HG03521 (cell line): ENCODE results near the gene SNCA.

Source experiments
- ATAC-seq: cut with Tn5 transposase; IDR thresholded peaks from one replicate; pipeline ENCODE4 v1.9.1; 2021; ENCODE audit warnings: mild to moderate bottlenecking, moderate library complexity; ENCODE audit not compliant: unreplicated experiment

The SNCA gene

DNA sequence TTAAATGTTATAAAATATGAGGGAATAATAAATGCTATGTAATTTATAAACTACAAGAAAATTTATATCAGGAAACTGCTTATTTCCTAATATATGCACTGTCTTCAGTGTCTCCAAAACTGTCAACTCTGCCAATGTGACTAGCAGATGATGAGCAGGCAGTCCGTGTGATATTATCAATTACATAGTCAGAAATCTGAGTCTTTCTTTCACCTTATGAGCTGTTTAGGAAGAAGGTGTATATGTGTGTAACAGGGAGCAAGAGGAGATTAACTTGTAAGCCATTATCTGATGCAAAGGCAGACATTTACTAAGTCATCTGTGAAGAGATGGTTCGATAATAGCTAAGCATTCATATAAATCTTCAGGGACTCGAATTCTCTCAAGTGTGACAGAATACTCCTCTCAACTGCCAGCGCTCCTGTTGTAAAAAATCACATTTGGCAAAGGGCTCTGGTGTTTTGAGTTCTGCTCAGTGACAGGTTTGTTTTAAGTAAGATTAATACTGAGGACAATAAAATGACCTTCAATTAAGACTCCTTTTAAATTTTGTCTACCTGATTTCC lies 79.7 kb downstream of the SNCA start:
- ATAC-seq = no peak

DNA sequence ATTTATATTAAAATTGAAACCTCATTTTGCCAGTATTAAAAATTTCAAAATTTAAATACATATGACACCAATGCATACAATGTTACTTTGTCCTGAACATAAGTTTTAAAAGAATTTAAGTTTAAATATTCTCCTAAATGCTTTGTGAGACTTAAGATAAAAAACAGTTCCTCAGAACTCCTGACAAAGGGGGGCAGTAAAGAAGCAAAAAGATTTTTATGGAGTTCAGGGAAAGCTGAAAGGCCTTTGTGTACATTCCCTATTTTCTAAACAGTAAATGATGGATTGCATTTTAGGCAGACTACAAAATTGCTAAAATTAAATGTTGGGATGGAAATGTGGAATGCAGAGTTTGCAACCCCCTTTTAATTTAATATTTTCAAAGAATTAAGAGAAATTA lies 81.7 kb downstream of the SNCA start:
- ATAC-seq = no peak

- ATAC-seq = no peak
Observed at GRCh38 chr4:89754531-89754930, 82.4 kb downstream of the SNCA start.

GRCh38 chr4:89753601-89754066 lies 83.3 kb downstream of the SNCA start:
- no peak for ATAC-seq

DNA sequence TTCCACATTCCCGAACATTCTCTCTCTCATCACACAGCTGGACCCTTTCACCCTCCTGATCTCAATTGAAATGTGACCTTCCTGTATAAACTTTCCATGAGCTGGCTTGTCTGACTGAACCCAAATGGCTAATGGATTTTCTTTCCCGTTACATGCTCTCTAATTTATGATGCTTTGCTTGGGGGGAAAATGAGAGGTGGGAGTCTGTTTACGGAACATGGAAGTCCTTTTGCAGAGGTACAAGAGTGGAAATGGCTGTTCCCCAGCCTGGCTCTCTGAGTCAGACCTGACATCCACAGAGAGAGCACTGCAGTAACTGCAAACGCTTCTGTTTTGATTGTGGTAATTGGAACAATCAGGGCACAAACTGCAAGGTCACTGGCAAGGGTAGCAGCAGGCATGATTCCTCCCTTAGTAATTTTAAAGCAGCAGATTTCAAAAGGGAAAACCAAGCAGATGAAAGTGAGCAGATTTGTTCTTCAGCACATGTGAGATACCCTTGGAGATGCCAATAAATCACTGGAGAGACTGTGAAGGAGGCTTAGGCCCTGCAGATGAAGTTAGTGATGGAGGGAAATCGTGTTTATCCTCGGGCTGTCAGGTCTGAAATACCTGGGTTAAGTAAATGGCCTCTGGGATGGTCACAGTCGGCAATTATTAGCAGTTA lies 83.9 kb downstream of the SNCA start:
- ATAC-seq = no peak

- no peak for ATAC-seq
Observed at GRCh38 chr4:89751416-89751815, 85.5 kb downstream of the SNCA start.

GRCh38 chr4:89746377-89746776 lies 90.6 kb downstream of the SNCA start:
- no peak for ATAC-seq

- ATAC-seq = no peak
Observed at GRCh38 chr4:89745708-89746107, 91.3 kb downstream of the SNCA start.

DNA sequence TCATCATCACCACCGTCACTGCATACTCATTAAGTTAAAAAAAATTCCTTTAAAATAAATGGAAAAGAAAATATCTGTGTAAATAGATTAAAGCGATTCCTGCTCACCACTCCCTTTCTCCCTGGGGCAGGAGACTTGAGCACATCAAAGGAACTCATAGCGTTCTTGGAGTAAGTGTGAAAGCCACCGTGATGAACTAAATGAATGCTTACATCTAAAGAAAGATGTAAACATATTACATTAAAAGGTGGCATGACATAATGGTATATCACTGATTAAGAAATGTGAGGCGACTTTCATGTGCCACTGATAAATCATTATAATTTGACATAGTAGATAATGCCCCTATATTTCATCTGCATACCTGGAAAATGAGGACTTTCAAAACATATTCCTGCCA lies 92.0 kb downstream of the SNCA start:
- no peak for ATAC-seq

DNA sequence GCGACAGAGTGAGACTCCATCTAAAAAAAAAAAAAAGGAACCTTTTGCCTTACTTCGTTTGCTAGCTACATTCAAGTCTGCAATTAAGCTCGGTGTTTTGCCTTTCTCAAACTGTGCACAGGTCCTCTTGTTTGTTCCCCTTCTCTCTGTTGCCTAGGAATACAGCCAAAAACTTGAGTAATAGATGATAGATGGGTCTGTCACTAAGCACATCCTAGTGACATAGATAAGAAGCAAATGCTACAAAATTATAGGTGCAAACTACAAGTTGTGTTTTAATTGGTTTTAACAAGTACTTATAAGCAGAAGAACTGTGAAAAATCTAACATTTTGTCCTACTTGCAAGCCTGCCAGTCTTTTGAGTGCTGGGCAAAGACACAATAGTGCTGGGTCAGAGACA lies 95.2 kb downstream of the SNCA start:
- no peak for ATAC-seq

GRCh38 chr4:89739311-89739988 lies 97.5 kb downstream of the SNCA start:
- no peak for ATAC-seq

GRCh38 chr4:89737888-89738287 lies 99.1 kb downstream of the SNCA start:
- ATAC-seq = no peak

DNA sequence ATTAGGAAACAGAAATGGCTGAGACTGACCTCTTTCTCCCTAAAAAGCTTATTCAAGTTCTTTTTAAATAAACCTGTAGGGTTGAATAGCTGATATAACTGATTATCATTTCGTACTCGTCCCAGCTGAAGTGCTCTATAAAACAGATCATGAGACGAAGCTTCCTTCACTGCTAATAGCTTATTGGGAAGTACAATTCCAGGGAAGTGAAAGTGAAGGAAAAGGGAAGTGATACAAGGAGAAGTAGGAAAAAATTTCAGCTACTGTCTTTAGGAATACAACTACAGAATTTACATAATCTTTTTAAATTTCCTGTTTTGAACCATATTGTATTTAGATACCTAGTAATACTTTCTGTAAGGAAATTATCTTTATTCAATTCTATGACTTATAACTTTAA lies 103.0 kb downstream of the SNCA start:
- ATAC-seq = no peak

DNA sequence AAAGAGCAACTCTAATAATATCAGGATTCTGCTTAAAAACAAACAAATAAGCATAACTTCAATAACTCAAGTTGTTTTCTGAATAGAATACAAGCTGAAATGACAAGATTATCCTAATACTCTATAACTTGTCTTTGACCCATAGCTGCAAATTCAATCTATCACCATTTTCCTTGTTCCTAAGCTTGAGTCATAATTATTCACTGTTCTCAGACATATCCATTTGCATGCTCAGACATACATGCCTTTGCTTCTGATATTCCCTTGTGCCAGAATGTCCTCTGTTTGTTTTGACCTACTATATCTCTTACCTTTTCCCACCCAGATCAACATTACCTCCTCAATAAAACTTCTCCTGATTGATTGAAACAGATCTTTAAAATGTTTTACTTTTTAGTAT lies 109.7 kb downstream of the SNCA start:
- no peak for ATAC-seq

GRCh38 chr4:89725268-89725667 lies 111.7 kb downstream of the SNCA start:
- ATAC-seq = no peak

GRCh38 chr4:89724716-89725115 lies 112.2 kb downstream of the SNCA start:
- ATAC-seq = no peak

- no peak for ATAC-seq
Observed at GRCh38 chr4:89723096-89723495, 113.9 kb downstream of the SNCA start.

DNA sequence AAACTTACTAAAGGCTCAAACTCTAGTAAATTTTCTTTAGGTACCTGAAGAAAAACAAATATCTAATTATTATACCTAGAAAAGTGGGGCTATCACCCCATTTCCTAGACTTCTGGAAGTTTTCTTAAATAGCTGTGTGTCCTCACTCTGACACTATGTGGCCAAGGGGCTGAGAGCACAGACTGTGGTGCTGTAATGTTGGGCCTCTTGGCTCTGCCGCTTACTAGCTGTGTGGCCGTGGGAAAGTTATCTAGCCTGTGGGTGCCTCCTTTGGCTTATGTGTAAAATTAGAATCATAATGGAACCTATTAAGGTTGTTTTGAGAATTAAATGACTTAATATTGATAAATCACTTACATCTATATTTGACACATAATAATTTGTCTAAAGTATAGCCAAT lies 114.4 kb downstream of the SNCA start:
- ATAC-seq = no peak

DNA sequence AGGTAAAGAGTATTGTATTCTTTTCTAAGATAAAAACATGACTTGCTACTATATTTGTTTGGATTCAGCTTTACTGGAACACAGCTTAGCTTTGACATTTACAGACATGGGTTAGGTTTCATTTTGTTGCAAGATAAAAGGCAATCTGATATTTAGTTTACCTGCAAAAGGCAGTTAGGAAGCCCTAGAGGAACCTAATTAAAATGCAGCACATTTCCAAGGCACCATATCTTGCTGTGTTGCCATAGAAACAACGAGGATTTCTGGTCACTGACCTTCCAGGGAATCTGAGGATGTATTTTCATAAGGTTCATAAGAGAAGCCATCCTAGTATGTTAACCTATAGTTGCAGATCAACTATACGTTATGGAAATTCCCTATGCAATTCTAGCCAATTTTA lies 116.0 kb downstream of the SNCA start:
- no peak for ATAC-seq

- no peak for ATAC-seq
Observed at GRCh38 chr4:89719536-89720090, 117.3 kb downstream of the SNCA start.

- no peak for ATAC-seq
Observed at GRCh38 chr4:89716893-89717292, 120.1 kb downstream of the SNCA start.

- ATAC-seq = no peak
Observed at GRCh38 chr4:89715631-89716030, 121.3 kb downstream of the SNCA start.
